ENCODE measurements around the gene SYTL2.

DNA sequence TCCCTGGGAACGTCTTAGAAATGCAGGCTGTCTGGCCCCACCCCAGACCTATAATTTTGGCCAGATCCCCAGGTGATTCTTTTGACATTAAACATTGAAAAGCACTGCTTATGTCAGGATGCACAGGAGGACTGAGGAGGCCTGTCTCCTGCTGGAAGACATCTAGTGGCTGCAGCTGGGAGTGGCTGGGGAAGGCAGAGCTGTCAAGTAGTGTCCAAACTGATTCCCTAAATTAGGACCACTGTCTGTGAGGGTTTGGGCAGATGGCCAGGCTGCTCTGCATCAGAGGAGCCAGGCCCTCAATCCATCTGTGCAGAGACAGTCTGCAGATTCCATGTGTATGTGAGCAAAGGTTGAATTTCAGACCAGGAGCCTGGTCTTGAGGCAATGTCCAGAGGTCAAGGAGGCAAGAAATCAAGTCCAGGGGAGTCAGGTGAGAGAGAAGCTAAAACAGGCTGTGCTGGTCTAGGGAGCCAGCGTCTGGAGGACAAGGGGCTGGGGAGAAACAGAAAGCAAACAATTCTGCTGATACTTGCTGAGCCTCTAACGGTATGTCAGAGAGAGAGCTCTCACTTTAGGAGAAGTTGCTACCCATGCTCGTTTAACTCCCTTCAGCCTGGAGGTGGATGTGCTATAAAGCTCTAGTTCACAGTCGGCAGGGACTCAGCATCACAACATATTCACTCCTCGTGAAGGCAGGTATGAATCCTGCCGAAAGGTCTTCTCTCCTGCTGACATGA is 15.3 kb upstream of the SYTL2 start:
- TF ChIP-seq, protein P1, sequence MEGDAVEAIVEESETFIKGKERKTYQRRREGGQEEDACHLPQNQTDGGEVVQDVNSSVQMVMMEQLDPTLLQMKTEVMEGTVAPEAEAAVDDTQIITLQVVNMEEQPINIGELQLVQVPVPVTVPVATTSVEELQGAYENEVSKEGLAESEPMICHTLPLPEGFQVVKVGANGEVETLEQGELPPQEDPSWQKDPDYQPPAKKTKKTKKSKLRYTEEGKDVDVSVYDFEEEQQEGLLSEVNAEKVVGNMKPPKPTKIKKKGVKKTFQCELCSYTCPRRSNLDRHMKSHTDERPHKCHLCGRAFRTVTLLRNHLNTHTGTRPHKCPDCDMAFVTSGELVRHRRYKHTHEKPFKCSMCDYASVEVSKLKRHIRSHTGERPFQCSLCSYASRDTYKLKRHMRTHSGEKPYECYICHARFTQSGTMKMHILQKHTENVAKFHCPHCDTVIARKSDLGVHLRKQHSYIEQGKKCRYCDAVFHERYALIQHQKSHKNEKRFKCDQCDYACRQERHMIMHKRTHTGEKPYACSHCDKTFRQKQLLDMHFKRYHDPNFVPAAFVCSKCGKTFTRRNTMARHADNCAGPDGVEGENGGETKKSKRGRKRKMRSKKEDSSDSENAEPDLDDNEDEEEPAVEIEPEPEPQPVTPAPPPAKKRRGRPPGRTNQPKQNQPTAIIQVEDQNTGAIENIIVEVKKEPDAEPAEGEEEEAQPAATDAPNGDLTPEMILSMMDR (IDR thresholded peaks at IDR 0.05), result no peak
- no peak for TF ChIP-seq POLR2A (IDR thresholded peaks at IDR 0.05)
